ENCODE measurements around the gene CHRNE.

Gene CHRNE

GRCh38 chr17:4939546-4939795, 36.6 kb upstream of the CHRNE start:
- no peak for FAIRE-seq
- no peak for DNase-seq (ENCODE audit: insufficient read length, low spot score)
- TF ChIP-seq CTCF (IDR thresholded peaks at IDR 0.05; ENCODE audit: insufficient read depth, missing control alignments): no peak

GRCh38 chr17:4938688-4939545, 36.0 kb upstream of the CHRNE start:
- TF ChIP-seq CTCF (IDR thresholded peaks at IDR 0.05; ENCODE audit: insufficient read depth, missing control alignments): no peak
- FAIRE-seq (no peak), DNase-seq (ENCODE audit: insufficient read length, low spot score) (no peak)

- DNase-seq (ENCODE audit: insufficient read length, low spot score) (no peak), FAIRE-seq (no peak)
- no peak for TF ChIP-seq CTCF (IDR thresholded peaks at IDR 0.05; ENCODE audit: insufficient read depth, missing control alignments)
These were observed 35.2 kb upstream of the CHRNE start for GRCh38 chr17:4938069-4938491.

GRCh38 chr17:4937553-4937952, 34.7 kb upstream of the CHRNE start:
- DNase-seq (ENCODE audit: insufficient read length, low spot score) (no peak), FAIRE-seq (no peak)

GRCh38 chr17:4936436-4936835, 33.5 kb upstream of the CHRNE start:
- TF ChIP-seq CTCF (IDR thresholded peaks at IDR 0.05; ENCODE audit: insufficient read depth, missing control alignments): no peak
- no peak for FAIRE-seq
- DNase-seq (ENCODE audit: insufficient read length, low spot score): no peak

More at GRCh38 chr17:4937553-4937952, 34.7 kb upstream of the CHRNE start:
- no peak for TF ChIP-seq CTCF (IDR thresholded peaks at IDR 0.05; ENCODE audit: insufficient read depth, missing control alignments)

GRCh38 chr17:4935650-4936049, 32.8 kb upstream of the CHRNE start:
- FAIRE-seq (no peak), DNase-seq (ENCODE audit: insufficient read length, low spot score) (no peak)
- no peak for TF ChIP-seq CTCF (IDR thresholded peaks at IDR 0.05; ENCODE audit: insufficient read depth, missing control alignments)

- no peak for FAIRE-seq
- peak; percentile 11 for TF ChIP-seq CTCF (IDR thresholded peaks at IDR 0.05; ENCODE audit: insufficient read depth, missing control alignments)
These were observed 31.5 kb upstream of the CHRNE start for GRCh38 chr17:4934173-4934979.

More at GRCh38 chr17:4934173-4934979, 31.5 kb upstream of the CHRNE start:
- DNase-seq (ENCODE audit: insufficient read length, low spot score): no peak
